WERI-Rb-1 (cell line): ENCODE measurements around the gene SHISAL2B.

Source experiments
- DNase-seq: peaks from one replicate; pipeline ENCODE4 v3.0.0-alpha.2; 2020
- H3K27ac ChIP-seq: fragments of 250-450 bp; sonication (Bioruptor Pico); 2 replicates; pipeline ENCODE4 v1.5.1; 2020; ENCODE audit warnings: mild to moderate bottlenecking, moderate library complexity
- H3K27me3 ChIP-seq: fragments of 250-450 bp; sonication (Bioruptor Pico); 2 replicates; pipeline ENCODE4 v1.5.1; 2021; ENCODE audit warnings: mild to moderate bottlenecking, low read depth, moderate library complexity; ENCODE audit not compliant: insufficient read depth, severe bottlenecking
- H3K36me3 ChIP-seq: fragments of 250-450 bp; sonication (Bioruptor Pico); 2 replicates; pipeline ENCODE4 v1.5.1; 2020; ENCODE audit warnings: mild to moderate bottlenecking, moderate library complexity
- H3K4me3 ChIP-seq: 2 replicates; pipeline ENCODE4 v1.5.1; 2011; ENCODE audit warnings: low read depth, mild to moderate bottlenecking, control low read depth, low read length
- H3K9me3 ChIP-seq: fragments of 250-450 bp; sonication (Bioruptor Pico); 2 replicates; pipeline ENCODE4 v1.5.1; 2021; ENCODE audit warnings: mild to moderate bottlenecking, moderate library complexity; ENCODE audit not compliant: severe bottlenecking
- CTCF ChIP-seq: IDR thresholded peaks from 2 replicates; pipeline ENCODE4 v1.5.1; 2011; ENCODE audit warnings: low read depth, mild to moderate bottlenecking, control low read depth, inconsistent platforms, low read length

Gene SHISAL2B

GRCh38 chr5:64742821-64743220 lies 52.5 kb downstream of the SHISAL2B start:
- Histone ChIP-seq H3K4me3 (no peak overlapping the region), H3K27ac (no peak overlapping the region), H3K9me3 (no peaks in the 10 kb centered on the region), H3K36me3 (peaks cover 26% of the 10 kb centered on the region), H3K27me3 (no peaks in the 10 kb centered on the region)
- no peak for DNase-seq
- TF ChIP-seq CTCF: no peak

- H3K27ac ChIP-seq: no peak overlapping the region
- H3K36me3 ChIP-seq: peaks cover 9% of the 10 kb centered on the region
- no peaks in the 10 kb centered on the region for H3K27me3 ChIP-seq
- H3K9me3 ChIP-seq: no peaks in the 10 kb centered on the region
- TF ChIP-seq CTCF: no peak
- no peak overlapping the region for H3K4me3 ChIP-seq
- no peak for DNase-seq
Observed at GRCh38 chr5:64744914-64745313, 54.6 kb downstream of the SHISAL2B start.

GRCh38 chr5:64746446-64746845 lies 56.1 kb downstream of the SHISAL2B start:
- no peaks in the 10 kb centered on the region for H3K9me3 ChIP-seq
- no peaks in the 10 kb centered on the region for H3K27me3 ChIP-seq
- no peak for DNase-seq
- H3K27ac ChIP-seq: no peak overlapping the region
- TF ChIP-seq CTCF: no peak
- no peaks in the 10 kb centered on the region for H3K36me3 ChIP-seq
- H3K4me3 ChIP-seq: no peak overlapping the region

GRCh38 chr5:64749385-64749784 lies 59.1 kb downstream of the SHISAL2B start:
- H3K36me3 ChIP-seq: peaks cover 12% of the 10 kb centered on the region
- no peak for DNase-seq
- no peak overlapping the region for H3K27ac ChIP-seq
- H3K4me3 ChIP-seq: no peak overlapping the region
- no peaks in the 10 kb centered on the region for H3K9me3 ChIP-seq
- no peaks in the 10 kb centered on the region for H3K27me3 ChIP-seq
- no peak for TF ChIP-seq CTCF

GRCh38 chr5:64754066-64754465 lies 63.8 kb downstream of the SHISAL2B start:
- DNase-seq: no peak
- no peak for TF ChIP-seq CTCF
- Histone ChIP-seq H3K9me3 (no peaks in the 10 kb centered on the region), H3K36me3 (peaks cover 12% of the 10 kb centered on the region), H3K4me3 (no peak overlapping the region), H3K27ac (no peak overlapping the region), H3K27me3 (no peaks in the 10 kb centered on the region)

GRCh38 chr5:64758901-64759300 lies 68.6 kb downstream of the SHISAL2B start:
- Histone ChIP-seq H3K4me3 (no peak overlapping the region), H3K36me3 (peaks cover 3% of the 10 kb centered on the region), H3K9me3 (no peaks in the 10 kb centered on the region), H3K27ac (no peak overlapping the region), H3K27me3 (no peaks in the 10 kb centered on the region)
- TF ChIP-seq CTCF: no peak
- no peak for DNase-seq
